ENCODE results near the gene CHPT1. TPM values are rescaled to one million over a fixed set of nuclear protein-coding genes. Genes with fewer than 3 reads are reported as not detected.

The CHPT1 gene
- total and polyA plus RNA-seq, 2 of the 13 experiments (the other 11 are each of a cell fraction or from before 2014, with no cell fraction given) = 117 to 178 TPM

GRCh38 chr12:101697197-101697929, at the start of gene CHPT1 (continued):
- no peak for TF ChIP-seq ZBTB40 (IDR thresholded peaks at IDR 0.05)
- TF ChIP-seq ZBTB40 (CRISPR knock-in tag; IDR thresholded peaks at IDR 0.05) = no peak; the same call in 1 of the 2 replicates
- TF ChIP-seq DMAP1 (CRISPR knock-in tag; IDR thresholded peaks at IDR 0.05) = no peak
- TF ChIP-seq SMAD9 (CRISPR knock-in tag; IDR thresholded peaks at IDR 0.05) = no peak
- no peak for TF ChIP-seq EED (CRISPR knock-in tag; IDR thresholded peaks at IDR 0.05)
- peak; percentile 56; the same call in 1 of the 2 replicates for TF ChIP-seq GLI4 (CRISPR knock-in tag; IDR thresholded peaks at IDR 0.05; ENCODE audit: borderline replicate concordance)
- no peak for TF ChIP-seq ARHGAP35 (CRISPR knock-in tag; IDR thresholded peaks at IDR 0.05; ENCODE audit: borderline replicate concordance)
- no peak for TF ChIP-seq ZNF207 (IDR thresholded peaks at IDR 0.05; ENCODE audit: borderline replicate concordance)
- no peak for TF ChIP-seq MTF2 (CRISPR knock-in tag; IDR thresholded peaks at IDR 0.05; ENCODE audit: borderline replicate concordance)
- TF ChIP-seq JUND (CRISPR knock-in tag; IDR thresholded peaks at IDR 0.05) = 0 out of 2 replicates have a peak, but pooled peaks have one; percentile 17
- no peak; the same call in 1 of the 2 replicates for TF ChIP-seq ZNF589 (CRISPR knock-in tag; conservative IDR thresholded peaks at IDR 0.05)
- TF ChIP-seq ZNF234 (CRISPR knock-in tag; conservative IDR thresholded peaks at IDR 0.05) = 0 out of 2 replicates have a peak, but pooled peaks have one; percentile 35
- no peak for TF ChIP-seq SRSF4 (IDR thresholded peaks at IDR 0.05; ENCODE audit: low read depth, low read length, poor library complexity, severe bottlenecking)
- no peak for TF ChIP-seq CC2D1A (CRISPR knock-in tag; IDR thresholded peaks at IDR 0.05)
- TF ChIP-seq ZBTB14 (CRISPR knock-in tag; IDR thresholded peaks at IDR 0.05) = no peak; the same call in 1 of the 2 replicates
- TF ChIP-seq ZNF784 (CRISPR knock-in tag; IDR thresholded peaks at IDR 0.05; ENCODE audit: borderline replicate concordance) = no peak
- TF ChIP-seq, protein P1, sequence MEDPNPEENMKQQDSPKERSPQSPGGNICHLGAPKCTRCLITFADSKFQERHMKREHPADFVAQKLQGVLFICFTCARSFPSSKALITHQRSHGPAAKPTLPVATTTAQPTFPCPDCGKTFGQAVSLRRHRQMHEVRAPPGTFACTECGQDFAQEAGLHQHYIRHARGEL (CRISPR knock-in tag; IDR thresholded peaks at IDR 0.05) = no peak
- TF ChIP-seq ZSCAN9 (CRISPR knock-in tag; IDR thresholded peaks at IDR 0.05; ENCODE audit: borderline replicate concordance) = no peak
